Stimulated activated CD8-positive, alpha-beta memory T cell treated with anti-CD3 and anti-CD28 coated beads, Interleukin-4, amount 100 ng/mL, for 48 hours (primary cell): ENCODE data around the gene SLC9A5.

Source experiments
- DNase-seq: peaks from one replicate; pipeline ENCODE4 v3.0.0-alpha.2; 2020

SLC9A5 gene

GRCh38 chr16:67317853-67318252 lies 69.1 kb downstream of the SLC9A5 start:
- no peak for DNase-seq
